Measurements from ENCODE around the gene CBLN1. TPM values are rescaled to one million over a fixed set of nuclear protein-coding genes. Genes with fewer than 3 reads are reported as not detected.

CBLN1 gene
- total RNA-seq, 1 donor from 2014 or later, result not detected

- H3K27me3 Mint-ChIP-seq (ENCODE audit: low read depth), result peaks cover 67% of the 10 kb centered on the region
- no peak for DNase-seq (ENCODE audit: low spot score)
- no peak overlapping the region for H3K4me3 Mint-ChIP-seq (ENCODE audit: low read depth)
- H3K4me1 Mint-ChIP-seq (ENCODE audit: low read depth), result no peaks in the 10 kb centered on the region
- intact Hi-C loops (cut with micrococcal nuclease), result loop anchor here (5.0 kb wide), 1 partner anchor 1877 kb away; the partner anchor contains the start of gene SALL1
- H3K9me3 Mint-ChIP-seq, result no peaks in the 10 kb centered on the region
- no peaks in the 10 kb centered on the region for H3K36me3 Mint-ChIP-seq (ENCODE audit: low read depth)
- H3K27ac Mint-ChIP-seq, result no peak overlapping the region
Observed at GRCh38 chr16:49275050-49275730, 6.4 kb downstream of the CBLN1 start.

DNA sequence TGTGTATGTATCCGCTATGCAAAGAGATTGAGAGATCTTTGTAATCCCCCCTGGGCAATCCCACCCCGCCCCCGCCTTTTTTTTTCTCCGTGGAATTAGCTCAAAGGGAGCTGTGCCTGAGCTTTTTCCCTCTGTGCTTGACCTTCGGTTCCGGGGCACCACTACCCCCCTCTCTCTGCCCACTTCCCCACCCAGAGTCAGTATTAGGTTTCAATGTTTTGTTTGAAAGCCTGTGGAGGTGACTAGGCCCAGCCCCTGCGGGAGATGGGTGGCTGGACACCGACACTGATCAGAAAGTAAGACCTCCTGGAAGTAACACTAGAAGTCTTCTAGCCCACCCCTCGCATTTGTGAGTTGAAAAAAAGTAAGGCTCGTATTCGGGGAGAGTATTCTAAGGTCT is 7.0 kb downstream of the CBLN1 start:
- H3K4me3 Mint-ChIP-seq (ENCODE audit: low read depth), result no peak overlapping the region
- DNase-seq (ENCODE audit: low spot score), result no peak
- H3K36me3 Mint-ChIP-seq (ENCODE audit: low read depth), result no peaks in the 10 kb centered on the region
- peaks cover 61% of the 10 kb centered on the region for H3K27me3 Mint-ChIP-seq (ENCODE audit: low read depth)
- H3K27ac Mint-ChIP-seq, result no peak overlapping the region
- H3K4me1 Mint-ChIP-seq (ENCODE audit: low read depth), result no peaks in the 10 kb centered on the region
- no peaks in the 10 kb centered on the region for H3K9me3 Mint-ChIP-seq
- intact Hi-C loops (cut with micrococcal nuclease), result no loop called here

DNA sequence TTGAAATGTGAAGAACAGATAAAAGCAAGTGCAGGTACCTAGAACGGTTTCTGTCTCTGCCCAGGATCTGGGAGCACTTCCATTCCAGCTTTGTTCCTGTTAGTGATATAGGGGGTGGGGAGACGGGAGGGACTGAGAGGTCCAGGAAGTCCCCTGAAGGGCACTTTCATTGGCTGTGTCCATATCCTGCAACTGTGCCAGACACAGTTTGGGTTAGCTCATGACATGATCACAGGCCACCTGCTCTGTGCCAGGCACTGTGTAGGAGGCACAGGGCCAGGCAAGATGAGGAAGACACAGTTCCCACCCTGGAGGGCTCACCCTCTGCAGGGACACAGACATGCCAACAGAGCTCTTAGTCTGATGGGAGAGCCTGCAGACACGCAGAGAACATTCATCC is 7.9 kb downstream of the CBLN1 start:
- intact Hi-C loops (cut with micrococcal nuclease), result no loop called here
- Mint-ChIP-seq H3K27ac (no peak overlapping the region), H3K9me3 (no peaks in the 10 kb centered on the region), H3K27me3 (ENCODE audit: low read depth) (peaks cover 54% of the 10 kb centered on the region), H3K36me3 (ENCODE audit: low read depth) (no peaks in the 10 kb centered on the region), H3K4me1 (ENCODE audit: low read depth) (no peaks in the 10 kb centered on the region), H3K4me3 (ENCODE audit: low read depth) (no peak overlapping the region)
- no peak for DNase-seq (ENCODE audit: low spot score)

GRCh38 chr16:49271363-49271762 is 10.3 kb downstream of the CBLN1 start:
- H3K27ac Mint-ChIP-seq, result no peak overlapping the region
- intact Hi-C loops (cut with micrococcal nuclease), result no loop called here
- H3K36me3 Mint-ChIP-seq (ENCODE audit: low read depth), result no peaks in the 10 kb centered on the region
- H3K9me3 Mint-ChIP-seq, result no peaks in the 10 kb centered on the region
- no peak overlapping the region for H3K4me3 Mint-ChIP-seq (ENCODE audit: low read depth)
- peaks cover 32% of the 10 kb centered on the region for H3K27me3 Mint-ChIP-seq (ENCODE audit: low read depth)
- no peaks in the 10 kb centered on the region for H3K4me1 Mint-ChIP-seq (ENCODE audit: low read depth)
- DNase-seq (ENCODE audit: low spot score), result no peak

DNA sequence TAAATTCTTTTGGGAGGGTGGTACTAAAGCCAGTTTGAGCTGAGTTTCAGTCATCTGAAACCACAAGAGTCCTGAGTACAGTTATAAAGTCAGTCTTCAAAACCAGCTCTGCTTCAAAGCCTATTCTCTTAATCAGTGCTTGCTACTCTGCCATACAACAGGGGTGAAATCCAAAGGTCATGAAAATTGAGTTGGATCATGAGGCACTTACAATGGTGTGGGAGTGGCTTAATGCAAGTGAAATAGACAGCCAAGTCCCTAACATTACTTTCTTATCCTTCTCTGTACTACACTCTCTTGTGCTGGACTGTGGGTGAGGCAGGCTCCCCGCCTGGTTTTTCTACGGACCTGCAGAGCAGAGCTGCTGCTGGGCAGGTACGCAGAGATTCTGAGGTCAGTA is 12.4 kb downstream of the CBLN1 start:
- H3K4me3 Mint-ChIP-seq (ENCODE audit: low read depth), result no peak overlapping the region
- H3K4me1 Mint-ChIP-seq (ENCODE audit: low read depth), result no peaks in the 10 kb centered on the region
- H3K27me3 Mint-ChIP-seq (ENCODE audit: low read depth), result peaks cover 13% of the 10 kb centered on the region
- intact Hi-C loops (cut with micrococcal nuclease), result no loop called here
- H3K27ac Mint-ChIP-seq, result no peak overlapping the region
- H3K9me3 Mint-ChIP-seq, result no peaks in the 10 kb centered on the region
- DNase-seq (ENCODE audit: low spot score), result no peak
- no peaks in the 10 kb centered on the region for H3K36me3 Mint-ChIP-seq (ENCODE audit: low read depth)

DNA sequence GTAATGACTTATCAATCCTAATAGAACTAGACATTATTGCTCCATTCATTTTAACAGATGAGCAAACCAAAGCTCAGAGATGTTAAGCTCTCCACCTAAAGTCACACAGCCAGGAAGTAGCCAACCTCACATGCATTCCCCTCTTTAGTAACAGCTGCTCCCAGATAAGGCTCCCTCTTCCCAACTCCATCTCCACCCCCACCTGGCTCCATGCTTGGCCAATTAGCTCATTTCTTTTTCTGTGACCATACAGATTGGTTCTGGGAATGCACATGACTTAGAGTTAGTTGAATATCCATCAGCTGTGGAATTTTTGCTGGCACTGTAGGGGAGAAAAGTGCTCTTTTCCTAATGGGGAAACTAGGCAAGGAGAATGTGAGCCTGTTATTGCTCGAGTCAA is 13.0 kb downstream of the CBLN1 start:
- Mint-ChIP-seq H3K4me3 (ENCODE audit: low read depth) (no peak overlapping the region), H3K36me3 (ENCODE audit: low read depth) (no peaks in the 10 kb centered on the region), H3K27me3 (ENCODE audit: low read depth) (peaks cover 9% of the 10 kb centered on the region), H3K9me3 (no peaks in the 10 kb centered on the region), H3K4me1 (ENCODE audit: low read depth) (no peaks in the 10 kb centered on the region), H3K27ac (no peak overlapping the region)
- intact Hi-C loops (cut with micrococcal nuclease), result no loop called here
- no peak for DNase-seq (ENCODE audit: low spot score)

DNA sequence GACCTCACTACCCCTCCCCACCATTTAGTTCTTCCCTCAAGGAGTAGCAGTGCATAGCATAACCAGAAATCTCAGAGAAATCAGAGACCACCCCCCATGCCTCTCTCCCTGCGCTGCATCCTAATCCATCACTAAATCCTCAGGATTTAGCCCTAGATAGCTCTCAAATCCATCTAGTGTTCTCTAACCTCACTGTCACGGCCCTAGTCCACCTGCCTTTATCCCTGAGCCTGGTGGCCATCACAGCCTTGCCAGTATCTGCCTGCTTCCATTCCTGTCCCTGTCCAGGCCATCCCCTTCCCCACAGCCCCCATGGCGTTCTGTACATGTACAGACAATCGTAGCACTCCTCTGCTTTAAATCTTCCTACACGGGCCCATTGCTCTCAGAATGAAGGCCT is 19.1 kb downstream of the CBLN1 start:
- intact Hi-C loops (cut with micrococcal nuclease), result no loop called here
- Mint-ChIP-seq H3K4me3 (ENCODE audit: low read depth) (no peak overlapping the region), H3K27ac (no peak overlapping the region), H3K36me3 (ENCODE audit: low read depth) (no peaks in the 10 kb centered on the region), H3K27me3 (ENCODE audit: low read depth) (no peaks in the 10 kb centered on the region), H3K4me1 (ENCODE audit: low read depth) (no peaks in the 10 kb centered on the region), H3K9me3 (no peaks in the 10 kb centered on the region)
- no peak for DNase-seq (ENCODE audit: low spot score)

DNA sequence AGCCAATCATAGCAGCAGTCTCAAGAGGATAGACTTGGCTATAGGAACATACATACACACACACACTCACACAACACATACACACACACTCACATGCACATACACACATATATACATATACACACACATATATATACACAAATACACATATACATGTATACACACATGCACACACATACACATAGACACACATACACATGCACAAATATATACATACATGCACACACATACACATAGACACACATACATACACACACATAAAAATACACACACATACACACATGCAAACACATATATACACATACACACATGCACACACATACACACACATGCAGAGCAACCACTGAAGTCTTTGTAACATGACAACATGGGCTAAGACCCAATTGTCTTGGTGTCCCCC is 19.7 kb downstream of the CBLN1 start:
- H3K36me3 Mint-ChIP-seq (ENCODE audit: low read depth), result no peaks in the 10 kb centered on the region
- no peaks in the 10 kb centered on the region for H3K27me3 Mint-ChIP-seq (ENCODE audit: low read depth)
- H3K4me1 Mint-ChIP-seq (ENCODE audit: low read depth), result no peaks in the 10 kb centered on the region
- DNase-seq (ENCODE audit: low spot score), result no peak
- no peaks in the 10 kb centered on the region for H3K9me3 Mint-ChIP-seq
- H3K27ac Mint-ChIP-seq, result no peak overlapping the region
- intact Hi-C loops (cut with micrococcal nuclease), result no loop called here
- H3K4me3 Mint-ChIP-seq (ENCODE audit: low read depth), result no peak overlapping the region

- no peak for DNase-seq (ENCODE audit: low spot score)
- Mint-ChIP-seq H3K4me3 (ENCODE audit: low read depth) (no peak overlapping the region), H3K36me3 (ENCODE audit: low read depth) (no peaks in the 10 kb centered on the region), H3K9me3 (no peaks in the 10 kb centered on the region), H3K4me1 (ENCODE audit: low read depth) (no peaks in the 10 kb centered on the region), H3K27ac (no peak overlapping the region), H3K27me3 (ENCODE audit: low read depth) (no peaks in the 10 kb centered on the region)
- intact Hi-C loops (cut with micrococcal nuclease), result no loop called here
Observed at GRCh38 chr16:49260956-49261530, 20.6 kb downstream of the CBLN1 start.

- no peak for DNase-seq (ENCODE audit: low spot score)
- Mint-ChIP-seq H3K4me1 (ENCODE audit: low read depth) (no peaks in the 10 kb centered on the region), H3K27me3 (ENCODE audit: low read depth) (no peaks in the 10 kb centered on the region), H3K27ac (no peak overlapping the region), H3K4me3 (ENCODE audit: low read depth) (no peak overlapping the region), H3K9me3 (no peaks in the 10 kb centered on the region), H3K36me3 (ENCODE audit: low read depth) (no peaks in the 10 kb centered on the region)
- intact Hi-C loops (cut with micrococcal nuclease), result no loop called here
Observed at GRCh38 chr16:49260253-49260652, 21.4 kb downstream of the CBLN1 start.

- Mint-ChIP-seq H3K27me3 (ENCODE audit: low read depth) (no peaks in the 10 kb centered on the region), H3K27ac (no peak overlapping the region), H3K9me3 (no peaks in the 10 kb centered on the region), H3K4me1 (ENCODE audit: low read depth) (no peaks in the 10 kb centered on the region), H3K4me3 (ENCODE audit: low read depth) (no peak overlapping the region), H3K36me3 (ENCODE audit: low read depth) (no peaks in the 10 kb centered on the region)
- DNase-seq (ENCODE audit: low spot score), result no peak
- intact Hi-C loops (cut with micrococcal nuclease), result no loop called here
Observed at GRCh38 chr16:49259330-49259729, 22.3 kb downstream of the CBLN1 start.

DNA sequence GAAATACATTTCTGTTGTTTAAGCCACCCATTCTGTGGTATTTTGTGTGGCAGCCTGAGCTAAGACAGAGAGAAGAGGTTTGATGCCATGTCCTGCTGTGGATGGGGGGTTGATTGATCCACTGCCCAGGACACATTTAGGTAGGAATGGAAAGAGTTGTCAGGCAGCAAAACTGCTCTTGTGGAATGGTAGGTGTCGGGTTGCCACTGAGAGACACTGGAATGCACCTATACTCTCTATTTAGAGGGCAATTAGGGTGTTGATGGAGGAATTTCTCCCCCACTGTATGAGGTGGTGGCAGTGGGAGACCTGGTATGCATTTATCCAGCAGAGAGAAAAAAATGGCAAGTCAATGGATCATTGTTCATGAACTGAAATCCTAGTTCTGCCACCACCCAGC is 30.9 kb downstream of the CBLN1 start:
- intact Hi-C loops (cut with micrococcal nuclease), result no loop called here
- H3K27ac Mint-ChIP-seq, result no peak overlapping the region

GRCh38 chr16:49248227-49248626 is 33.4 kb downstream of the CBLN1 start:
- no peaks in the 10 kb centered on the region for H3K9me3 Mint-ChIP-seq
- H3K27me3 Mint-ChIP-seq (ENCODE audit: low read depth), result no peaks in the 10 kb centered on the region
- no peak for DNase-seq (ENCODE audit: low spot score)
- H3K4me3 Mint-ChIP-seq (ENCODE audit: low read depth), result no peak overlapping the region
- no peaks in the 10 kb centered on the region for H3K36me3 Mint-ChIP-seq (ENCODE audit: low read depth)
- H3K4me1 Mint-ChIP-seq (ENCODE audit: low read depth), result no peaks in the 10 kb centered on the region
- H3K27ac Mint-ChIP-seq, result no peak overlapping the region
- intact Hi-C loops (cut with micrococcal nuclease), result no loop called here

More for the DNA sequence above, 30.9 kb downstream of the CBLN1 start:
- no peak overlapping the region for H3K4me3 Mint-ChIP-seq (ENCODE audit: low read depth)
- no peaks in the 10 kb centered on the region for H3K36me3 Mint-ChIP-seq (ENCODE audit: low read depth)
- no peaks in the 10 kb centered on the region for H3K4me1 Mint-ChIP-seq (ENCODE audit: low read depth)
- no peaks in the 10 kb centered on the region for H3K27me3 Mint-ChIP-seq (ENCODE audit: low read depth)
- no peak for DNase-seq (ENCODE audit: low spot score)
- H3K9me3 Mint-ChIP-seq, result no peaks in the 10 kb centered on the region

Data from activated T-helper 2 cell treated with anti-CD3 and anti-CD28 coated beads, Interferon-gamma antibody, Interleukin-2, Interleukin-4, amounts not matched to agents 10 μg/mL and 5 μg/mL and 100 μg/mL, durations not matched to agents 14 hours and 24 hours and 36 hours (primary cell).